HEK293 (cell line): ENCODE measurements around the gene PERCC1.

ENCODE experiments used
- BCL11B ChIP-seq: fragments of 450-650 bp; formaldehyde crosslinking; IDR thresholded peaks from 2 replicates; pipeline ENCODE4 v1.5.1; 2016; ENCODE audit warnings: low read depth, missing biosample characterization, missing genetic modification characterization
- PRDM4 ChIP-seq: fragments of 450-650 bp; formaldehyde crosslinking; IDR thresholded peaks from 2 replicates; pipeline ENCODE4 v1.5.1; 2017; ENCODE audit warnings: missing biosample characterization, missing genetic modification characterization
- ZNF202 ChIP-seq: fragments of 450-650 bp; formaldehyde crosslinking; IDR thresholded peaks from 2 replicates; pipeline ENCODE4 v1.5.1; 2016; ENCODE audit warnings: missing biosample characterization, missing genetic modification characterization, borderline replicate concordance
- ZNF211 ChIP-seq: fragments of 450-650 bp; formaldehyde crosslinking; IDR thresholded peaks from 2 replicates; pipeline ENCODE4 v1.5.1; 2016; ENCODE audit warnings: low read depth, missing biosample characterization, missing genetic modification characterization
- ZNF274 ChIP-seq, 2 experiments: fragments of 200-500 bp in 1 of 2; fragments of 450-650 bp in 1 of 2; sonication (Bioruptor generic) in 1 of 2; formaldehyde crosslinking in 1 of 2; IDR thresholded peaks; 2 replicates each; pipeline versions ENCODE4 v1.5.1 to v1.6.1; 2014 to 2016; ENCODE audit warnings: borderline replicate concordance in 1 of 2, inconsistent platforms in 1 of 2, low read length in 1 of 2, missing biosample characterization in 1 of 2, missing genetic modification characterization in 1 of 2
- ZNF311 ChIP-seq: fragments of 450-650 bp; formaldehyde crosslinking; IDR thresholded peaks from 2 replicates; pipeline ENCODE4 v1.5.1; 2017; ENCODE audit warnings: missing biosample characterization, missing genetic modification characterization, borderline replicate concordance
- ZNF324 ChIP-seq: fragments of 450-650 bp; formaldehyde crosslinking; IDR thresholded peaks from 2 replicates; pipeline ENCODE4 v1.5.1; 2016; ENCODE audit warnings: missing biosample characterization, missing genetic modification characterization
- ZNF626 ChIP-seq: fragments of 450-650 bp; sonication (Bioruptor Pico); formaldehyde crosslinking; IDR thresholded peaks from 2 replicates; pipeline ENCODE4 v1.5.1; 2018; ENCODE audit warnings: missing biosample characterization, missing genetic modification characterization, inconsistent platforms
- ZNF704 ChIP-seq: fragments of 450-650 bp; formaldehyde crosslinking; IDR thresholded peaks from 2 replicates; pipeline ENCODE4 v1.5.1; 2016; ENCODE audit warnings: missing biosample characterization, missing genetic modification characterization

GRCh38 chr16:1474796-1475551 lies 44.1 kb downstream of the PERCC1 start, which contains the start of gene CLCN7:
- no peak for TF ChIP-seq ZNF324 (tag by site-specific recombination)
- no peak for TF ChIP-seq BCL11B (tag by site-specific recombination)
- TF ChIP-seq ZNF626 (tag by site-specific recombination): no peak
- TF ChIP-seq ZNF202 (tag by site-specific recombination): no peak
- TF ChIP-seq ZNF274 (IDR thresholded peaks at IDR 0.05; ENCODE audit: low read length): no peak
- no peak for TF ChIP-seq ZNF274 (tag by site-specific recombination; IDR thresholded peaks at IDR 0.05; ENCODE audit: borderline replicate concordance)
- TF ChIP-seq PRDM4 (tag by site-specific recombination): no peak
- TF ChIP-seq ZNF311: no peak
- peak; percentile 99 for TF ChIP-seq ZNF704 (tag by site-specific recombination)
- no peak for TF ChIP-seq ZNF211
